Endothelial cell of umbilical vein (primary cell): Measurements from ENCODE around the gene AGXT. TPM values are rescaled to one million over a fixed set of nuclear protein-coding genes. Genes with fewer than 3 reads are reported as not detected.

ENCODE experiments used
- BruUV-seq: library from RNA; stranded (reverse); fragments of 400-500 nt; replicated peaks from 2 replicates; lab custom pipeline; 2021; lab: Mats Ljungman, UMichigan
- CTCF ChIA-PET: fragments of 300-600, 350-600 bp; sonication (Branson Sonifier 250); formaldehyde crosslinking; loops from one replicate; lab custom pipeline; 2021; ENCODE audit warnings: antibody characterized with exemption, inconsistent platforms; lab: Charles Lee
- POLR2A ChIA-PET: fragments of 300-600, 350-600 bp; sonication (Branson Sonifier 250); formaldehyde crosslinking; loops from one replicate; lab custom pipeline; 2021; ENCODE audit warnings: antibody characterized with exemption, inconsistent platforms; lab: Charles Lee
- DNase-seq: peaks from one replicate; pipeline ENCODE4 v3.0.0-alpha.2; 2011; ENCODE audit warnings: low read depth, low spot score
- FAIRE-seq: peaks from 2 replicates; lab custom pipeline; 2011; peaks lifted over from hg19 to GRCh38; lab: Jason Lieb, UNC
- H2AFZ ChIP-seq: 2 replicates; pipeline ENCODE4 v1.6.0; 2012; ENCODE audit warnings: low read depth, low read length, control low read depth, inconsistent platforms
- H3K27ac ChIP-seq: 2 replicates; pipeline ENCODE4 v1.5.1; 2011; ENCODE audit warnings: low read depth, mild to moderate bottlenecking, control low read depth, low read length, moderate library complexity; ENCODE audit not compliant: insufficient read depth
- H3K27me3 ChIP-seq, 2 experiments: 2 replicates each; pipeline versions ENCODE4 v1.6.0 to v1.6.1; 2011; ENCODE audit warnings: low read length in 2 of 2, mixed read lengths in 1 of 2; ENCODE audit not compliant: control insufficient read depth in 2 of 2, insufficient read depth in 2 of 2
- H3K36me3 ChIP-seq, 2 experiments: 2 replicates in 1 of 2; 3 replicates in 1 of 2; pipeline ENCODE4 v1.5.1; 2011; ENCODE audit warnings: low read length in 2 of 2, mild to moderate bottlenecking in 1 of 2, moderate library complexity in 1 of 2; ENCODE audit not compliant: control insufficient read depth in 2 of 2, insufficient read depth in 2 of 2; ENCODE audit errors: extremely low read depth in 1 of 2
- H3K4me1 ChIP-seq: 3 replicates; pipeline ENCODE4 v1.5.1; 2011; ENCODE audit warnings: mild to moderate bottlenecking, low read length; ENCODE audit not compliant: control insufficient read depth, insufficient read depth; ENCODE audit errors: extremely low read depth
- H3K4me2 ChIP-seq: 2 replicates; pipeline ENCODE4 v1.6.1; 2011; ENCODE audit warnings: low read length, control low read depth, mixed read lengths; ENCODE audit not compliant: insufficient read depth
- H3K4me3 ChIP-seq, 3 experiments: fragments of 200-600 bp in 1 of 3; sonication (generic), shearing (Covaris generic) in 1 of 3; replicated peaks in 1 of 3; 2 replicates each; pipeline ENCODE4 v1.5.1; 2011 to 2016; ENCODE audit warnings: control low read depth in 3 of 3, low read length in 3 of 3, mild to moderate bottlenecking in 2 of 3, inconsistent platforms in 1 of 3, low read depth in 1 of 3, moderate library complexity in 1 of 3; ENCODE audit not compliant: insufficient read depth in 1 of 3
- H3K79me2 ChIP-seq: 2 replicates; pipeline ENCODE4 v1.6.0; 2012; ENCODE audit warnings: low read length, inconsistent platforms; ENCODE audit not compliant: control insufficient read depth, insufficient read depth
- H3K9ac ChIP-seq: replicated peaks from 2 replicates; pipeline ENCODE3; 2011; ENCODE audit warnings: low read length, control low read depth; ENCODE audit not compliant: insufficient read depth; ENCODE audit errors: extremely low read depth
- H3K9me1 ChIP-seq: replicated peaks from 3 replicates; pipeline ENCODE4 v1.6.0; 2011; ENCODE audit warnings: mild to moderate bottlenecking, low read length; ENCODE audit not compliant: control insufficient read depth, insufficient read depth; ENCODE audit errors: extremely low read depth
- H3K9me3 ChIP-seq: replicated peaks from 2 replicates; pipeline ENCODE4 v1.5.1; 2012; ENCODE audit warnings: low read length, inconsistent platforms; ENCODE audit not compliant: control insufficient read depth, insufficient read depth
- H4K20me1 ChIP-seq: replicated peaks from 2 replicates; pipeline ENCODE3; 2011; ENCODE audit warnings: mild to moderate bottlenecking, low read length; ENCODE audit not compliant: control insufficient read depth, insufficient read depth; ENCODE audit errors: extremely low read depth
- CTCF ChIP-seq, 2 donors: IDR thresholded peaks; 1 replicate in 1 of 2; 2 replicates in 1 of 2; pipeline ENCODE4 v1.5.1; 2011; ENCODE audit warnings: low read length in 2 of 2, mild to moderate bottlenecking in 2 of 2, moderate library complexity in 2 of 2, control low read depth in 1 of 2, inconsistent platforms in 1 of 2, low read depth in 1 of 2; ENCODE audit not compliant: insufficient read depth in 1 of 2; ENCODE audit errors: extremely low read depth in 1 of 2
- EZH2 ChIP-seq: IDR thresholded peaks from 2 replicates; pipeline ENCODE4 v1.6.1; 2012; ENCODE audit warnings: borderline replicate concordance, low read depth, mild to moderate bottlenecking, moderate library complexity, low read length, inconsistent platforms; ENCODE audit not compliant: severe bottlenecking
- FOS ChIP-seq: IDR thresholded peaks from 2 replicates; pipeline ENCODE4 v1.6.1; 2011; ENCODE audit warnings: mild to moderate bottlenecking, low read length, moderate library complexity, borderline replicate concordance; ENCODE audit not compliant: insufficient read depth
- GATA2 ChIP-seq: IDR thresholded peaks from 2 replicates; pipeline ENCODE4 v1.7.0; 2011; ENCODE audit warnings: low read depth, mild to moderate bottlenecking, moderate library complexity, mixed read lengths, low read length; ENCODE audit not compliant: insufficient read length, insufficient read depth
- JUN ChIP-seq: IDR thresholded peaks from 2 replicates; pipeline ENCODE4 v1.6.1; 2011; ENCODE audit warnings: borderline replicate concordance, low read depth; ENCODE audit not compliant: insufficient read length, insufficient read depth
- MAX ChIP-seq: IDR thresholded peaks from 2 replicates; pipeline ENCODE4 v1.6.1; 2011; ENCODE audit not compliant: insufficient read depth, insufficient read length
- MYC ChIP-seq: IDR thresholded peaks from one replicate; pipeline ENCODE4 v1.6.1; 2011; ENCODE audit warnings: mild to moderate bottlenecking, low read depth, low read length
- POLR2A ChIP-seq: IDR thresholded peaks from 2 replicates; pipeline ENCODE4 v1.6.1; 2012; ENCODE audit warnings: low read depth, mild to moderate bottlenecking, control low read depth, low read length
- POLR2AphosphoS5 ChIP-seq: IDR thresholded peaks from 2 replicates; pipeline ENCODE4 v1.6.1; 2012; ENCODE audit warnings: low read depth, mild to moderate bottlenecking, control low read depth, low read length, moderate library complexity; ENCODE audit not compliant: insufficient read depth
- dilution Hi-C: fragments of 300-500 bp; cut with MboI; formaldehyde crosslinking; loops from one replicate; pipeline ENCODE4 v1.15.0; 2019; ENCODE audit warnings: low sequenced_read_pairs; ENCODE audit not compliant: extremely low pct_ligation_motif_present
- intact Hi-C: fragments of 100-400 bp; cut with micrococcal nuclease; formaldehyde crosslinking; loops from one replicate; pipeline ENCODE4 v1.10.0; 2022
- polyA plus RNA-seq, 4 experiments: library from polyadenylated mRNA; depleted of rRNA in 3 of 4; stranded (reverse) in 3 of 4; unstranded in 1 of 4; fragments of >200 nt; gene quantifications; 2 replicates each; pipeline versions ENCODE4 v1.2.1 to v1.2.3, GENCODE V29; 2011 to 2012; ENCODE audit warnings: missing spikeins in 1 of 4
- total RNA-seq: library from RNA; stranded (reverse); gene quantifications from 2 replicates; pipeline ENCODE4 v1.2.3, GENCODE V29; 2021

Gene AGXT
- total and polyA plus RNA-seq, 2 donors (not counting 3 experiments of a cell fraction or from before 2014, with no cell fraction given) = not detected

- H4K20me1 ChIP-seq = no peaks in the 10 kb centered on the region
- dilution Hi-C loops (no loop called here), intact Hi-C loops (no loop called here)
- no peaks in the 10 kb centered on the region for H3K36me3 ChIP-seq
- peaks cover 0 to 1% of the 10 kb centered on the region in 2 experiments for H3K27me3 ChIP-seq
- no peak overlapping the region for H3K27ac ChIP-seq
- H3K9me3 ChIP-seq = no peaks in the 10 kb centered on the region
- H2AFZ ChIP-seq = no peak overlapping the region
- TF ChIP-seq MYC = no peak
- no peak for TF ChIP-seq MAX
- no peak for TF ChIP-seq EZH2
- TF ChIP-seq POLR2AphosphoS5 = no peak
- TF ChIP-seq GATA2 = no peak
- TF ChIP-seq POLR2A = no peak
- TF ChIP-seq CTCF (IDR thresholded peaks at IDR 0.05; ENCODE audit: extremely low read depth in 1 of 2, insufficient read depth in 1 of 2, low read depth in 1 of 2, low read length in 2 of 2) = no peak
- no peak for TF ChIP-seq FOS
- TF ChIP-seq JUN = no peak
- no peaks in the 10 kb centered on the region for H3K79me2 ChIP-seq
- H3K4me1 ChIP-seq = no peaks in the 10 kb centered on the region
- POLR2A ChIA-PET = no interaction called here
- no peak overlapping the region for H3K9ac ChIP-seq
- FAIRE-seq = no peak
- H3K9me1 ChIP-seq = no peaks in the 10 kb centered on the region
- CTCF ChIA-PET = interaction anchor here (1.0 kb wide), 1 partner anchor 30 kb away, joined by 3 read pairs; no protein-coding TSS in a partner anchor
- H3K4me2 ChIP-seq = no peak overlapping the region
- no TSS peak for BruUV-seq
- no peak overlapping the region for H3K4me3 ChIP-seq
- DNase-seq = no peak
These were observed 16.1 kb downstream of the AGXT start for GRCh38 chr2:240884745-240885144.
